ENCODE results near the gene DPH2.

The DPH2 gene

GRCh38 chr1:43999455-43999854 lies 29.6 kb downstream of the DPH2 start:
- FAIRE-seq (no peak), DNase-seq (ENCODE audit: low spot score) (no peak)

- peak; percentile 13 for FAIRE-seq
- no peak for DNase-seq (ENCODE audit: low spot score)
Observed at GRCh38 chr1:44000122-44000665, 30.4 kb downstream of the DPH2 start.

DNA sequence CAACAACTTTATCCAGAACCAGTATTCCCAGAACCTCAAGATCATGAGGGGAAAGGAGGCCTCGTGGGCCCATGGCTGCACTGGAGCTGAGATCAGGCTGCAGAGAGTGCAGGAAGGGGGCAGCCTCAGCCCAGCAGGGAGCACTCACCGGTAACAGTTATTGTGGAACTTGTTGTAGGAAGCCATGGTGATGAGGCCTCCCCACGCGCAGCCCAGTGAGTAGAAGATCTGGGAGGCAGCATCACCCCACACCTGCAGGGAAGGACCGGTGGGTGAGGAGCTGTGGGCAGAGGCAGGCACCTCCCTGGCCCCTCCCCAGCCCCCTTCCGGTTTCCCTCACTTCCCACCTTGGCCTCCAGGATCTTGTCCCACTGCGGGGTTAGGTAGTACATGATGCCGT lies 32.4 kb downstream of the DPH2 start:
- DNase-seq (ENCODE audit: low spot score) (no peak), FAIRE-seq (no peak)

DNA sequence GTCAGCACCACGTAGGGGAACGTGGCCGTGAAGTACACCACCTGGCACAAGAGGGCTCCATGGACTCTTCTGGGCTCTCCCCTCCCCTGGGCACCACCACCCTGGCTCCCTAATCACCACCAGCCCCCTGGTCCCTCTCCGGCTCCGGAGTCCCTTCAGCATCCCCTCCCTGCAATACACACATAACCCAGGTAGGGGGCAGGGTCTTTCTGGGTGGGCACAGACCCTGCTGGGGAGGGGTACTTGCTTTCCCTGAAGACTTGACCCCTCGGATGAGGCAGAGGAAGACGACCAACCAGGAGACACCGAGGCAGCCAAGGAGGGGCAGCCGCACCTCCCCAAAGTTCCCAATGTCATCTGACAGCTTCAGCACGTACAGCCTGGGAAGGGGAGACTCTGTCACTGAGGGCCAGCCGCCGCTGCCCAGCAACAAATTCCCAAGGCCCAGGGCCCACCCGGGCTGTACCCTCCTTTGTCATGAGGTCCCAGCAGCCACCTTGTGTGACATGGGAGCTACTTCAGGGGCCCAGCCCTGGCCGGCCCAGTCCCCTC lies 32.9 kb downstream of the DPH2 start:
- FAIRE-seq (no peak), DNase-seq (ENCODE audit: low spot score) (no peak)

GRCh38 chr1:44008259-44008658 lies 38.4 kb downstream of the DPH2 start:
- FAIRE-seq = peak; percentile 58
- DNase-seq (ENCODE audit: low spot score) = no peak

DNA sequence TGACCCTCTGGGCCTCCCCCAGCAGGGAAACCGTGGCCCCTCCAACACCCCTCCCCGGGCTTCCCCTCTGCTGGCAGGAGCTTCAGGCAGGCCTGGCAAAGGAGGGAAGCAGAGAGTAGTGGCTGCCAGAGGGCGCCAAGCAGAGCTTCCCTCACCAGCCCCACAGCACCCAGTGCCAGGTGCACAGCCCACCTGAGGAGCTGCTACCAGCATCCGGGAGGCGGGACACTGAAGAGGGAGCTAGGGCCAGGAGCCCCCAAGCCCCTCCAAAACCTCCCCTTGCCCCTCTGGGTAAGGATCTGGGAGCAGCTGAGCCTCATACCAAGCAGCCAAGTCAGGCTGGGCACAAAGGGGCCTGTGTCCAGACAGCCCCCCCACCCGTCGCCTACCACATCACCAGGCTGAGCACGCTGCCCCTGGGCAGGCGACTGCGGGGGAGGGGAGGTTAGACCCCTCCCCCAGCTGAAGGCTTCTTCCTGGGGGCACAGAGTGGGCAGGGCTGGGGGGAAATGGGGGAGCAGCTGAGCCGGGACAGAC lies 41.2 kb downstream of the DPH2 start:
- FAIRE-seq = no peak
- DNase-seq (ENCODE audit: low spot score) = no peak

DNA sequence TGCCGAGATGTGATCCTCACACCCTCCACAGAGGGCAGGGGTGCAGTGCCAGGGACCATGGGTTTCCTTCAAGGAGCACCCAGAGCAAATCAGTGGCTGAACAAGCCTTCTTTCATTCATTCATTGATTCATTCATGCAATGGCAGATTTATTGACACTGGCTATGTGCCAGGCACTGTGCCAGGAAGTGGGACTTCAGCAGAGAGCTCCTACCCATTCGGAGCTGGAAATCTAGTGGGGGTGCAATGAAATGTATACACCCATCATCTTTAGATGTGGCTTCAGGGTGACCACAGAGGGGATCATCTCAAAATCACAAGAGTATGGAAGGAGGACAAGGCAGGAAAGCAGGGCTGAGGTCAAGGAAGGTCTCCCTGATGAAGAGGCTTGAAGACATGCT lies 42.6 kb downstream of the DPH2 start:
- peak; percentile 53 for FAIRE-seq
- DNase-seq (ENCODE audit: low spot score) = no peak

- no peak for FAIRE-seq
- DNase-seq (ENCODE audit: low spot score) = no peak
Observed at GRCh38 chr1:44012941-44013609, 43.3 kb downstream of the DPH2 start.

DNA sequence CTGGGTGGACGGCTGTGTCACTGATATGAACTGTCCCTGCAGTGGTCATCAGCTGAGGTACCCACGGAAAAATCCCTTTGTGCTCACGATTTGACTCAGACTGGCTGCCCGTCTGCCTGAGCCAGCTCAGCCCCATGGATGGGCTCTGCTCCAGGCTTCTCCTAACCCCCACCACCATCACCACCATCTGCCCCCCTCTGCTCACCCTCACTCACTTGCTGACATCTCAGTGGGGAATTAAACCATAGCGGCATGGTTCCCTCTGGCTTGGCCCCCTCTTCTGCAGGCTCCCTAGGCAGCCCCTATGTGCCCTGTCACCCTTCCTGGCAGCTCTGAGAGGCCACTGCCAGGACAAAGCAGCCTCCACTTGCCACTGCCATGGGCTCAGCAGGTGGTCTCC lies 44.1 kb downstream of the DPH2 start:
- FAIRE-seq = no peak
- DNase-seq (ENCODE audit: low spot score) = no peak

- FAIRE-seq = no peak
- DNase-seq (ENCODE audit: low spot score) = no peak
Observed at GRCh38 chr1:44014365-44015104, 44.7 kb downstream of the DPH2 start.

- DNase-seq (ENCODE audit: low spot score) (no peak), FAIRE-seq (no peak)
Observed at GRCh38 chr1:44015206-44015605, 45.4 kb downstream of the DPH2 start.

GRCh38 chr1:44016041-44016889 lies 46.5 kb downstream of the DPH2 start:
- FAIRE-seq = no peak
- DNase-seq (ENCODE audit: low spot score) = no peak

DNA sequence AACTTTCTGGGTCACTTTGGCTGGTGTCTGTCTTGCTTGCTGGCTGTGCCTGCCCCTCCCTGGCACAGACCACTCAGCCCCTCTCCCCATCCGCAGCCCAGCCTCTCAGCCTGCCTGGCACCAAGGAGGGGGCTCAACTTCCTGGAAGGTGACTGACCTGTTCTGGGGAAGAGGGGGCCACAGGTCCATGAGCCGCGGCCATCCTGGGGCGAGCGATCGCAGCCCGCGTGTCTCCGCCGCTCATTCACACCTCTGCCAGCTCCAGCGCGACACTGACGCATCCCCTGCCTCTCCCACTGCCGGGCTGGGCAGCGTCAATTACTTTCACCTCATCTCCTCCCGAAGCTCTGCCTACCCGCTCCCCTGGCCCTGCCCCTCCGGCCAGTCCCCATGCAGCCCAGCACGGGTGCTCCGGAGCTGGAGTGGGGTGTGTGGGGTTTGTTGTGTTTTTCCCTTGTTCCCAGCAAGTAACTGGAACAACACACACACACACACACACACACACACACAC lies 47.1 kb downstream of the DPH2 start:
- FAIRE-seq (no peak), DNase-seq (ENCODE audit: low spot score) (no peak)

DNA sequence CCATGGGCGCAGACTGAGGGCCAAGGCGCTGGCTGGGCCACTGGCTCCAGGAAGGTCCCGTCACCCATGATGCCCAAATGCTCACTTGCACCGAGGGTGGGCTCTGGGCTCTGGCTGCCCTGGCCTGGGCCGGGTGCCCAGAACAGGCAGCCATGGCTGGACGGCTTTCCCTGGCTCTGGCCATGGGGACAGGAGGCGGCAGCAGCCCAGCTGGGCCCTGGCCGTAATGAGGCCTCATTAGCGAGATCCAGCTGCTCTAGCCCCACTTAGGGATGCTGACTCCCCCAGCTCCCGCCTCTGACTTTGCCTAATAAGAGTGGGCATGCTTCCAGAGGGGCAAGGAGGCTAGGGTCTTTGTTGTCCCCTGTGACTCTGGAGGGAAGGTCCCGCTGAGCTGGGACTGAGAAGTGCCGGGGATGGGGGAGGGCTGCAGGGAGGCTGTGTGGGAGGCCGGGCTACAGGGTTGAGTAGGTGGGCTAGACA lies 49.7 kb downstream of the DPH2 start:
- DNase-seq (ENCODE audit: low spot score) (no peak), FAIRE-seq (no peak)

DNA sequence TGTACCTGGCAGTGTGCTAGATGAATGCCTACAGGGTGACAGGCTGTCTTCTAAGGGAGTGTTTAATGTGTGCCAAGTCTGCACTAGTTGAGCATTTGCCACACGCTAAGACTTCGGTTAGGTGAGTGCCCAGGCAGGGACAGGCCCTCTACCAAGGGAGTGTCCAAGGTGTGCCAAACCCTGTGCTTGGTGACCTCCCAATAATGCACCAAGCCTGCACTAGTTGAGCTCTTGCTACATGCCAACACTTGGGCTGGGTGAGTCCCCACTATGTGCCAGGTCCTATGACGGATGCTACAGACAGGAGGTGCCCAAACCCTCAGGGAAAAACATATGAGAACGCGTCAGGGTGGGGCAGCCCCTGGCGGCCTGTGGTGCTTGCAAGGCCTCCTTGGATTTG lies 50.7 kb downstream of the DPH2 start:
- FAIRE-seq = peak; percentile 37
- no peak for DNase-seq (ENCODE audit: low spot score)

DNA sequence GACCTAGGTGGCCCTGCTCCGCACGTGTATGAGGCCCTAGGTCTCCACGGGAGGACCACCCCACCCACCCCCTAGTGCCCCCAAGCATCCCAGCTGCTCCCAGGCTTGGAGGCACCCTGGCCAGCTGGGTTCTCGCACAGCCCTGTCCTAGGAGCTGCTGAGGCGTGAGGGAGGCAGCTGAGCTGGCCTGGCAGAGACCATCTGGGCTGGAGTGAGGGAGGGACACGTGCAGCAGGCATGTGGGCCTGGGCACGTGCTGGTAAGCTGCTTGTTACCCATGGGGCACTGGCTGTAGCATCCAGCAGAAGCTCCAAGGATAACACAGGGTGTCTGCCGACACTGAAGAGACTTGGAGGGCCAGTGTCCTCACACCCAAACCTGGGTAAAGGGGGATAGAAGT lies 51.3 kb downstream of the DPH2 start:
- no peak for DNase-seq (ENCODE audit: low spot score)
- FAIRE-seq = no peak

DNA sequence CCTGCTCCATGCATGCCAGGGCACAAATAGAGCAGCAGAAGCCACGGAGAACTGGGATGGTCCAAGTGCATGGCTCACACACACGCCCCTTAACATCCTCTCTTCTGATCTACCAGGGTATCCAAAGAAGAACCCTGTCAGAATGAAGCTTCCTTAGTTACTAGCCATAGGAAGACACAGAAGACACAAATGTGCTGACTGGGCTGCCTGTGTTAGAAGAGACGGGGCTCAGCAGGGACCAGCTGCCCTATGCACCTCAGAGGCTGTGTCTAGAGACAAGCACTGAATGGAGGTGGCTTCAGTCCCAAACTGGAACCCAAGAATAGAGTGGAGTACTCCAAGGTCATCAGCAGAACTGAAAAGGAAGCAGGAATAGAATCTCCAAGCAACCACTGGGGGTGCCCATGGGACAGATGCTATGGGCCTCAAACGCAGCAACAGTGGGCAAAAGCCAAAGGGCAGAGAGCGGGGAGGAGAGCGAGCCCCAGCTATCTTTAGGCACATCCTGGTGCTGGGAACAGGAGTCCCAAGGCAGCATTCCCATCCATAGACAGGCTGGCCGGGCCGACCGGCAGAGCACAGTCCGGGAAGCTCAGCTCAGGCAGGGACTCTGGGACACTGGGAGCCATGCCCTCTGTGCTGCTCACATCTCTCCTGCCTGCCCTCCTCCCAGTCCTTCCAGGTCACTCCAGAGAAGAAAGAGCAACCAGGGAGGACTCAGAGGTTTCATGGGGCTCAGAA lies 51.9 kb downstream of the DPH2 start:
- no peak for FAIRE-seq
- no peak for DNase-seq (ENCODE audit: low spot score)
